ENCODE results near the gene DPM3.

Gene DPM3

DNA sequence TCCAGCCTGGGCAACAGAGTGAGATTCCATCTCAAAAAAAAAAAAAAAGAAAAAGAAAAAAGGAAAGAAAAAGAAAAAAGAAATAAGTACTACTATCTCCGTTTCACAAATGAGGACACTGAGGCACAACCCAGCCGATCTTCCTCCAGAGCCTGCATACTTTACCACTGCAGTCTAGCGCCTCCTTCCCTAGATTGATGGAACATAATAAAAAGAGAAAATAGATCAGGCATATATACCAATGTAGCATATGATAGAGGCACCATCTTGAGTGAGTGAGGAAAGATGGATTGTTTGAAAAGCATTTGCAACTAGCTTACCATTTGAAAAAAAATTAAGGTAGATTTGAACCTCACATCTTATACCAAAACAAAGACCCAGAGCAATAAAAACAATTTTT lies 5.2 kb upstream of the DPM3 start:
- DNase-seq: no peak

DNA sequence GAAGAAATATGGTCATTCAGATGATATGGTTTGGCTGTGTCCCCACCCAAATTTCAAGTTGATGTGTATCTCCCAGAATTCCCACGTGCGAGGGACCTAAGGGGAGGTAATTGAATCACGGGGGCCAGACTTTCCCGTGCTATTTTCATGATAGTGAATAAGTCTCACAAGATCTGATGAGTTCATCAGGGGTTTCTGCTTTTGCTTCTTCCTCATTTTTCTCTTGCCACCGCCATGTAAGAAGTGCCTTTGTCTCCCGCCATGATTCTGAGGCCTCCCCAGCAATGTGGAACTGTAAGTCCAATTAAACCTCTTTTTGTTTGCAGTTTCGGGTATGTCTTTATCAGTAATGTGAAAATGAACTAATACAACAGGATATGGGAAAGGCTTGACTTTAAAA lies 1.4 kb upstream of the DPM3 start:
- no peak for DNase-seq

DNA sequence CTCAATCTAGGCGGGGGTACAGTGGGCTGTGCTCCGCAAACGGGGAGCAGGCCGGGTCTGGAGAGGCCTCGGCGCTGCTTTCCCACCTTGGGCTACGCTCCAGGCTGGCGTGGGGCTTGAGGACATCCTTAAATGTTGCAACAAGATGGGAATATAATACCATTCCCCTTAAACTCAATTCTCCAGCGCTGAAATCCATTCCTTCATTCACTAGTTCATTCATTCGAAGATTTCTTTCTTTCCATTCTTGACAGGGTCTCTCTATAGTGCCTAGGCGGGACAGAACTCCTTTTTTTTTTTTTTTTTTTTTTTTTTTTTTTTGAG lies 261 bp upstream of the DPM3 start:
- DNase-seq: no peak

DNA sequence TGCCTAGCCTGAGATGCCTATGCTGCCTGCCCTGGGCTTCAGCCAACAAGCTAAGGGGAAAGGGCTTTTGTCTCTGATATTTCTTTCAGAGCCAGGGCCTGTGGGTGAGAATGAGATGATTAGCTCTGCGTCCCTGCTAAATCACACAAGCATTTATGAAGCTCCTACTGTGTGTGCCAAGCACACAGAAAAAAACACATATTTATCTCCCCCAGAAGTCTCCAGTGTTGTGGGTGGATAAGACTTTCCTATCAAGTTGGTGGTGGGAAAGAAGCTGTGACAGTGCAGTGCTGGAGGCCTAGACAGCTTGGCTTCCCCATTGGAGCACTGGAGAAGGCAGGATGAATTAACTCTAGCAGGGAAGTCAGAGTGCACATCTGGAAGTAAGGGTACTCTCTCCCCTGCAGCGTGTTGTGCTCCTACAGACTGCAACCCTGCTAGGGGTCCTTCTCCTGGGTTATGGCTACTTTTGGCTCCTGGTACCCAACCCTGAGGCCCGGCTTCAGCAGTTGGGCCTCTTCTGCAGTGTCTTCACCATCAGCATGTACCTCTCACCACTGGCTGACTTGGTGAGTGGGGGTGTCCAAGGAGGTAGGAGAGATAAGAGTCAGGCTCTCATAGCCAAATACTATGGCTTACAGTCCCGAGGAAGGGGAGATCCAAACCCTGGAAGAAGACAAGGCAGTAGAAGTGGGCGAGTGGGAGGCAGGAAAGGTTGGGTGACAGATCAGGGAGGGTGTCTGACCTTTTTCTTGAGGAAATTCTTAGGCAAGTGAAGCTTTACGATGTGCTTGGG lies 3.0 kb downstream of the DPM3 start:
- no peak for DNase-seq

DNA sequence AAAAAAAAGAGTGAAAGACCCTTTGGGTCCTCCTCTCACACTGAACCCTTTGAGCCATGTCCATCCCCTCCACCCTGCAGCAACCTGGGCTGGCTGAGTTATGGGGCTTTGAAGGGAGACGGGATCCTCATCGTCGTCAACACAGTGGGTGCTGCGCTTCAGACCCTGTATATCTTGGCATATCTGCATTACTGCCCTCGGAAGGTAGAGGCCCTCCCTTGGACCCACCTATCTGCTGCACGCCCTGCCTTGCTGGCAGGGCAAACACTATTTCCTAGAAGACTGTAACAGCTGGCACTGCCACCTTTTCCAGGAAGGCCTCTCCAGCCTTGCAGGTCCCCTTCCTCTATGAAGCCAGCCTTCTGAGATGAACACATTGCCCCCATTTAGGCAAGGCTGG lies 3.6 kb downstream of the DPM3 start:
- DNase-seq: no peak

DNA sequence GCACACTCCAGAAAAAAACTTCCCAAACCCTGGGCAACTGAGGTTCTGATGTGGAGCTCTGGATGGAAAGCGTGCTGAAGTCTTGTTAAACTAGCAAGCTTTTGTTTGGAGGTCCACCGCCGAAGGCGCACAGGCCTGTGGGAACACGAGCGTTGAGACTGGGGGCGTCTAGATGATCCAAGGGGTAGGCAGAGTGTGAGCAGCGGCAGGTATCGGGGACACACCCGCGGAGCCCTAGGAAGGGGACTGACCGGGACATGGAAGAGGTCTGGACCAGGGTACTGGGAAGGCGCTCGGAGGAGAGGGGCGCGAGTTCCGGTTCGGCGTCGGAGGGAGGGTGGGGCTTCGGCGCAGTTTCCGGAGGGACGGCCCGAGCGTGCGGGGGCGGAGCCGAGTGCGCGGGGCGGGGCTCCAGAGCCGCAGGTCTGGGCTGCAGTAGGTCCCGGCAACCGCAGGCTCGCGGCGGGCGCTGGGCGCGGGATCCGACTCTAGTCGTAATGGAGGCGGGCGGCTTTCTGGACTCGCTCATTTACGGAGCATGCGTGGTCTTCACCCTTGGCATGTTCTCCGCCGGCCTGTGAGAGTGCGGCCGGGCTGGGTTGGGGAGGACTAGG lies 4.8 kb downstream of the DPM3 start, which contains the start of gene SLC50A1:
Gene SLC50A1, plus strand, starts transcription at position 438 of the 614 bp plus-strand sequence. Its CDS starts 60 bp downstream, at position 498.
- peak; percentile 92 for DNase-seq

DNA sequence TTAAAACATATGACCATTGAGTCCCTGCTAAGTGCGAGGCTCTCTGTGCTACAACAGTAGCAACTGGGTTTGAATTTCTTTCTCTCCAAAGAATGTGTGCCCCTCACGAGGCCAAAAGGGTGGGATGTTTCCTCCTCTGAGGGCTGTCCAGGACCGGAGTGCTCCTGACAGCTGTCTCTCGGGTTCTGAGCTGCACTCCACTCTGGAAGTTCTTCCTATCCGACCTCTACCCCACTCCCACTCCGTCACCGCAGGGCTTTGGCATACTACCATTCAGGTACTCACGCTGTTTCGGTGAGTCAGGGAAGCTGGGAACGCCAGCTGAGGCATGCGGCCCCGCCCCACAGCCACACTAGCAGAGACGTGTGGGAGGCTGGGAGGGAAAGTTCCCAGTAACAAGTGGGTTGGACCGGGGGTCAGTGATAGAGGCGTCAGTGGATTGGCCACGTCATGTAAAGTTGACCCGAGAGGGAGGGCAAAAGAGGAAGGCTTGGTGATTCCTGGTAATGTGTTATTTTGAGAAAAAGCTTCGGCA lies 5.4 kb downstream of the DPM3 start:
- peak; percentile 52 for DNase-seq

DNA sequence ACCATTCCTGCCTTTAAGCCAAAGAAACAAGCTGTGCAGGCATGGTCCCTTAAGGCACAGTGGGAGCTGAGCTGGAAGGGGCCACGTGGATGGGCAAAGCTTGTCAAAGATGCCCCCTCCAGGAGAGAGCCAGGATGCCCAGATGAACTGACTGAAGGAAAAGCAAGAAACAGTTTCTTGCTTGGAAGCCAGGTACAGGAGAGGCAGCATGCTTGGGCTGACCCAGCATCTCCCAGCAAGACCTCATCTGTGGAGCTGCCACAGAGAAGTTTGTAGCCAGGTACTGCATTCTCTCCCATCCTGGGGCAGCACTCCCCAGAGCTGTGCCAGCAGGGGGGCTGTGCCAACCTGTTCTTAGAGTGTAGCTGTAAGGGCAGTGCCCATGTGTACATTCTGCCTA lies 6.0 kb downstream of the DPM3 start:
- no peak for DNase-seq

DNA sequence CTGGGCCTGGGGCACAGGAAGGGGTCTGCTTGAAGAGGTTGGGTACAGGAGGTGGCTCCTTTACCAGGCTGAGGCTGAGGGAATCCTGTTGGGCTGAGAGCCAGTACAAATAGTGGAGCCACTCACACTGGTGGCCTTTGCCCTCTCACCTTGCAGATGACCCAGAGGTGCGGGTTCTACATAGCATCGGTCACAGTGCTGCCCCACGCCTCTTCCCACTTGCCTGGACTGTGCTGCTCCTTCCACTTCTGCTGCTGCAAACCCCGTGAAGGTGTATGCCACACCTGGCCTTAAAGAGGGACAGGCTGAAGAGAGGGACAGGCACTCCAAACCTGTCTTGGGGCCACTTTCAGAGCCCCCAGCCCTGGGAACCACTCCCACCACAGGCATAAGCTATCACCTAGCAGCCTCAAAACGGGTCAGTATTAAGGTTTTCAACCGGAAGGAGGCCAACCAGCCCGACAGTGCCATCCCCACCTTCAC lies 6.5 kb downstream of the DPM3 start:
- DNase-seq: no peak

DNA sequence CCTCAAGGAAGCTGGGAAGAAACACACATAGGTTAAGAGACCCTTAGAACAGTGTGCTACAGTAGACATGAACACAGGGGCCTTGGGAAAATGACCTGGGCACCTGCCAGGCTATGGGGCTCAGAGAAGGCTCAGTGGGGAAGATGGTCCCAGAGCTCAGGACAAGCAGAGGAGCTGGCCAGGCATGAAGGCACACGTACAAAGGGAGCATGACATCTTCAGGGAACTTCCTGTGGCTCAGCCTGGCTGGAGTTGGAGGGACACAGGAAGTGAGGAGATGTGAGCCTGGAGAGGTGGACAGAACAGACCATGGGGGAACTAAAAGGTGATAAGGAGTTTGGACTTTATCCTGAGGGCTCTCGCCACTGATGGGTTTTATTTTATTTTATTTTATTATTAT lies 8.5 kb downstream of the DPM3 start:
- DNase-seq: no peak

DNA sequence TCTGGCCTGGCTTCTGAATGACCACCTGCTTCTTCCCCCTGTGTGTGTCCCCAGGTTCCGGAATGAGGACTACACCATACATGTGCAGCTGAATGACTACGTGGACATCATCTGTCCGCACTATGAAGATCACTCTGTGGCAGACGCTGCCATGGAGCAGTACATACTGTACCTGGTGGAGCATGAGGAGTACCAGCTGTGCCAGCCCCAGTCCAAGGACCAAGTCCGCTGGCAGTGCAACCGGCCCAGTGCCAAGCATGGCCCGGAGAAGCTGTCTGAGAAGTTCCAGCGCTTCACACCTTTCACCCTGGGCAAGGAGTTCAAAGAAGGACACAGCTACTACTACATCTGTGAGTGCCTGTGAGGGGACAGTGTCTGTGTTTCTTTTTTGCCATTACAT lies 9.0 kb downstream of the DPM3 start:
- DNase-seq: no peak

DNA sequence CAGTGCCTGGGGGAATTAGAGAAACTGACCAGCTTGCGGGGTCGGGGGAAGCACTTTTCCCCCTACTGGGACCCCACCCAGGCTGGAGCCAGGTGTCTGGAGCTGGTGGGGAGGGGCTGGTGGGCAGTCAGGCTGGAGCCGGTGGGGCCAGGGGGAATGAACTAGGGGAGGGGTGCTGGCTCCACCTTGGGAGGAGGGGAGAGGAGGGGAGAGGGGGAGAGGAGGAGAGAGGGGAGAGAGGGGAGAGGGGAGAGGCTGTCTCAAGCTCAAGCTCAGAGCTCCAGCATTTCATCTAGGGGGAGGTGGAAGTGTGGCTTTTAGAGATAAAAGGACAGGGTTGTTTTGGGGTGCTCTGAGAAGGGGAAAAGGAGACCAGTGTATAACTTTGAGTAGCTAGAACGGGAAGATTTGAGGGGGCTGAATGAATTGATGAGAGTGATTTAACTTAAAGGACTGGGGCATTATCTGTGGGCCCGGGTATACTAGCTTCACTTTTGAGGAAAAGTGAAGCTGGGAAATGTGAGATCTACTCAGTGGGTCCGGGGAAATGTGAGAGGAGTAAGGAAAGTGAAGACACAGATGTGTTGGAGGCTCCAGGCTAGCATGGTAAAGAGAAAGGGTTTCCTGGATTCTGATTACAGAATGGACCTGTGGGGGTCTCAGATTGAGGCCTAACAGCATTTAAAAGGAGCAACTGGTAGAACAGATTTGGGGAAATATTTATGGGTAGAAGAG lies 9.9 kb downstream of the DPM3 start:
- no peak for DNase-seq

DNA sequence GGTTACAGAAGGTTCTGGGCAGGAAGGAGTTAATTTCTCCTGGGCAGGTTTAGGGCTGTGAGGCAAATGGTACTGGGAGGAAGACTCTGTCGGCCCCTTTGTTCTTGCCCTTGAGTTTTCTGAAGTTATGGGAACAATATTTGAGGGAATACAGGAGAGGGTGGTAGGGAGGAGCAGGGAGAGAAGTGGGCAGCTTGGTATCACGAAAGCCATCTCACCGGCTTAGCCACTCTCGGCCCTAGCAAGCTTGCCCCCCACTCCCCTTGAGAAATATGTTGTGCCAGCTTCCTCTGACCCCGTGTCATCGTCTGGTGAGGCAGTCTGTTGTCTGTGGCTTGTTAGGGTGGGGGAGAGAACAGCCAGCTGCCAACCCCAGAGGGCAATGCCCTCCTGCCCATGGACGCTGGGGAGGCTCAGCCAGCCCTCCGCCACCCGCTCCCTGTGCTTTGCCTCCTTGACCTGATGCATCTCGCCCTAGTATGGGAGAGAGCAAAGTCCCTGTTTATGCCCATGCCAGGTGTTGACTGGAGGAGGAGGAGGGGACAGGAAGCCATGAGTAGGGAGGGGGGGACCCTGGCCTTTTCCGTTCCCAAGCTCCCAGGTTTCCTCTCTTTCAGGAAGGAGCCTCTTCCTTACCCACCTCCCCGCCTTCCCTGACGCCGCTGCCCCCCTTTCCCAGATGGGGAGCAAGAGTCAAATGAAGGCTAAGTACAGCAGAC lies 11.4 kb downstream of the DPM3 start:
- peak; percentile 75 for DNase-seq

DNA sequence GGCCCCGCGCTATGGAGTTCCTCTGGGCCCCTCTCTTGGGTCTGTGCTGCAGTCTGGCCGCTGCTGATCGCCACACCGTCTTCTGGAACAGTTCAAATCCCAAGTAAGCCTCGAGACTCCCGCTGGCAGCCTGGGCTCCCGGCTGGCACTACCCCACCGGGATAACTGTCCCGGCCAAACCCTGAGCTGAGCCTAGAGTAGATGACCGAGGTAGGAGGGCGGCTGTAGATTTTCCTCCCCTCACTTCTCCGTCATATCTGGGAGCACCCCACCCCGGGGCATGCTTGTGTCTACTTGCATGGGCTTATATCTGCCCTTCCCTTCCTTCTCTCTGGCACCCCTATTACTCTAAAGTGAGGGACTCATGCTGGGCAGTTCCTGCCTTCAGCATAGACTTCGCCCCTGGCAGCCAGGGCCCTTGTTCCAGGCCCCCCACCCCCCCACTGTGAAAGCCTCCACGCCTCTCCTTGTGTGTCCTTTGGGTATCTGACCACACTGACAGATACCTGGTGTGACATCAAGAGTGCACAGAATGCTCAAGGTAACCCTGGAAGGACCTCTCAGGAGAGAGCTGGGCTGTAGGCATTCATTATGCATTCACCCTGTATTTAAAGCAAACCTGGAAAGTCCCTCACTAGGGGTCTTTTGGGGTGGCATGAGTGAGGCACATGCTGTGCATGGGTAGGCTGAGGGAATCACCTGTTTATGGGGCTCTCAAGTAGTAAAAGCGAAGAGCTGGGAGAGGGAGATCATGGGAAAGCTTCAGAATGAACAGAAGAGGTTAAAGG lies 12.2 kb downstream of the DPM3 start:
- DNase-seq: no peak

DNA sequence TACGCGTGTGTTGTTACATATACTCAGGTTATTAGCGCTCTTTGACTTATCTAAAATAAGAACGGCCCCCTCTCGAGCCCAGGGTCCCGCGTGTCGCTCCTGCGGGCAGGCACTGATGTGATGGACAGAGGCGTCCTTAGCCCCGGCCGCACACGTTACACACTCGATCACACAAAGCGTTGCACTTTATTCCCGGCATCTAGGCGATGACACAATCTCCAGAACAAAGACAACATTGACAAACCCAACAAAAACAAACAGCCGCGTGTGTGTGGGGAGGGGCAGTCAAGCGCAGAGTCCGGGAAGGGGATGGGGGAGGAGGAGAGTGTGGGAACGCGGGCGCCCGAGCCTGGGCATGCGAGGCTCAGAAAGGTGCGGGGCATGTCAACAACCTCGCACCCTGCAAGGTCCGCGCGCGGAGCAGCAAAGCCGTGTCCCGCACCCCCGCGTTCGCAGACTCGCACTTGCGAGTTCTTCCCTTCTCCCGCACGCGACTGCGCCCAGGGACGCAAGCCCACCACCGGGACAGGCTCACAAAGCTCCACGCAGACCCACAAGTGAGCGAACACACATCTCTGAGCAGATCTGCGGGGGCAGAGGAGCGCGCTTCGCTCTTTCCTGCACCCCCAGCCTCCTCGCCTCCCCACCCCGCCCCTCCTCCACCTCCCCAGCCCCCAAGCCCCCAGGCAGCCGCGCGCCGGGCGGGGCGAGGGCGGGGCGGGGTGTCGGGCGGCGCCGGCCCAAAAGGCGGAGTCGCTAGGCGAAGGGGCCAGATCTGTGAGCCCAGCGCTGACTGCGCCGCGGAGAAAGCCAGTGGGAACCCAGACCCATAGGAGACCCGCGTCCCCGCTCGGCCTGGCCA lies 13.0 kb downstream of the DPM3 start, which contains the start of gene EFNA1:
Gene EFNA1, plus strand, starts transcription at position 772 of the 862 bp plus-strand sequence. CDS start 102 bp downstream, outside the sequence.
- DNase-seq: peak; percentile 70

DNA sequence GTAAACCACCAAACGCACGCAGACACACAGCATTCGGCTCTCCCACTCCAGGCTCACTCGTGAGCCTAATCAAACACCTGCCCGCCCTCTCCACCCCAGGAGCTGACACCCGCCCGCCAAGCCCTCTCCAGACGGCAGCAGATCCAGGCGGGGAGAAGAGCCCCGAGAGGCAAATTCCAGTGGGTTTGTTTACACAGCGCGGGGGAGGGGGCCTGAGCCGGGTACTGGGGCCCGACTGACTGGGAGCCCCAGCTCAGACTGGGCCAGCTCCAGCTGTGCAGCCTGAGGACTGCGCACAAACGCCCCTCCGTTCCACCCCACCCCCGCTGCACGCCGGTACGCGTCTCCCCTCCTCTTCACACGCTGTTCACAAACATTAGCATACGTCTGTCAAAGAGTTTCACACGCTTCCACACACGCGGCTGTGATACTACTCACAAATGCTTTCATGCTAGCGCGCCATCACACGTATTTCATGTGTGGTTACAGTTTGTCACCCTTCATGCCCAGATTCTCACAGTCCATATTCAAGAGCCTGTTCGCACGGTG lies 13.7 kb downstream of the DPM3 start:
- DNase-seq: peak; percentile 70

DNA sequence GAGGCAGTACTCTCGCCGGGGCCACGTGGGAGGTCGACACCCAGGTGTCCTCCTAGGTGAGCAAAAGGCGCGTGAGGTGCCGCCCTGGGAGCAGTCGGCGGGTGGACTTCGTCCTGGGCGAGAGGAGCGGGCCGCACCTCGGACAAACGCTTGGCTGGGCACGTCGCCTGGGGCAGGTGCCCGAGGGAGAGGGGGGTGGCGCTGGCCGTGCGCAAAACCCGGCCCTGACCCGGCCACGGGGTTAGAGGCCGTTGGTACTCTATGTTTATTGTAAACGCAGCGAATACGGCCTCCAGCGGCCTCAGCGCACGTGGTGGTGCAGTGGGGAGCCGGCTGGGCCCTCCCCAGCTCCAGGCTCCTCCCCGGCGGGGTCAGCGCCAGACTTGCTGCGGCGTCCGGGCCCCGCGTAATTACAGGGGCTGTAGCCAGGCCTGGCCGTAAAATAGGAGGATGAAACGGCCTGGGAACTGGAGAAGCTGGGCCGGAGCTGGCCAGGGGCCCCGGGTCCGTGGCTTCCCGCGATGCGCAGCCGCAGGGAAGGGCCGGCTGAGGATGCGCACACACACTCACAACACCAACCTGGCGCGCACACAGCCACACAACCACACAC lies 14.3 kb downstream of the DPM3 start:
- DNase-seq: no peak

DNA sequence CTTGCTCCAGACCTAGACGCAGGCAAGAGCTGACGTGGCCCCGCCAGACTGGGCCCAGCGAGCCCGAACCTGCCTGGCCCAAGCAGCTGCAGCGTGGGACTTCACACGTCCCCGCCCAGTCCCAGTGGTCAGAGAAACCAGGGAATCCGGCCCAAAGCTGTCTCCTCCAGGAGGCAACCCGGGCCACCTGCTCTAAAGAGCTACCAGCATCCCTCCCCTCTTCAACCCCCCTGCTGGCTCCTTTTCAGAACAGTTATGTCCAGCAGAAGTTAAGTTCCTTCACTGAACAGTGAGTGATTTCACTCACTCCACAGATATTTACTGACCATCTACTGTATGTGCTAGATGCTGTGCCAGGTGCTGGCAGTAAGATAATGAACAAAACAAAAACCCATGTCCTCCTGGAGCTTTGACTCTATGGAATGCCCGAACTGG lies 14.8 kb downstream of the DPM3 start:
- no peak for DNase-seq

DNA sequence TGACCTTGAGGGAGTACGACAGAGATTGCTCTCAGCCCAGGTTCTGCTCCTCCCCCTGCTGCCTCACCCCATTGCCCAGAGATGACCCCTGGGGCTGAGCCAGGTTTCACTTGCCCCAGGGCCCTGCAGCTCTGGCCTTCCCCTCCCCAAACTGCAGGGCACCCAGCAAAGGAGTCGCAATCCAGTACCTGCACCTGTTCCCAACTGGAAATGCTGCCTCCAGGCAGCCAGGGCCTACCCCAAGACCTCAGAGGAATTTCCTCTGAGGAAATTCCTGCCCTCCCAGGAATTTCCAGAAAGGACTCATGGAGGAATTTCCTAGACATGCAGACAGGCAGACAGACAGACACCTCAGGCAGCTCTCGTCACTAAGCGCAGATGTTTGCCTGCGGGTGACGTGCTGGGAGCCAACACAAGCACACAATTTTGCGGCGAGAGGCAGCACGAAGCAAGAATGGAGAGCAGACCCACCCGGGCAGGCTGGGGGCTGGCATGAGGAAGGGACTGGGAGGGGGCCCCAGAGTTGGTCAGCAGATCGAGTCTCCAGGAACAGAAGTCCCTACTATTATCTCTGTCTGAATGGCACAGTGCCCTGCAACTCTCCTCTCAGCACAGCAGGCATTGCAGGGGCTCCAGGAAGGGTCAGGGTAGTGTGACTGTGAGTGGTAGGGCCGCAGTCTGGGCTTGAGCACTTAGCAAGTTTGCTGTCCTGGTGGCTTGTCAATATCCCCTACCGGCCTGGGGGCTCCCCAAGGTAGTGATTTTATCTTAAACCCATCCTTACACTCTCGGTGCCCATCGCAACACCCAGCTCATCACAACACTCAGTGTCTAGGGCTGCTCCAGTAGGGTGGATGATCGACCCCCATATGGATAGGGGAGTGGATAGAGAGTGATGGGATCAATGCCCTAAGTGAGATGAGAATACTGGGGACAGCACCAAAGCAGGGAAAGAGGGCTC lies 15.5 kb downstream of the DPM3 start:
- DNase-seq: no peak

All from DMS153 (cell line).